NCI-H2227 treated with DMSO at 0.1 percent for 48 hours (cell line): ENCODE data around the gene DPF3.

Source experiments
- DNase-seq: peaks from one replicate; lab custom pipeline; 2025; lab: John Stamatoyannopoulos, UW

DPF3 gene

DNA sequence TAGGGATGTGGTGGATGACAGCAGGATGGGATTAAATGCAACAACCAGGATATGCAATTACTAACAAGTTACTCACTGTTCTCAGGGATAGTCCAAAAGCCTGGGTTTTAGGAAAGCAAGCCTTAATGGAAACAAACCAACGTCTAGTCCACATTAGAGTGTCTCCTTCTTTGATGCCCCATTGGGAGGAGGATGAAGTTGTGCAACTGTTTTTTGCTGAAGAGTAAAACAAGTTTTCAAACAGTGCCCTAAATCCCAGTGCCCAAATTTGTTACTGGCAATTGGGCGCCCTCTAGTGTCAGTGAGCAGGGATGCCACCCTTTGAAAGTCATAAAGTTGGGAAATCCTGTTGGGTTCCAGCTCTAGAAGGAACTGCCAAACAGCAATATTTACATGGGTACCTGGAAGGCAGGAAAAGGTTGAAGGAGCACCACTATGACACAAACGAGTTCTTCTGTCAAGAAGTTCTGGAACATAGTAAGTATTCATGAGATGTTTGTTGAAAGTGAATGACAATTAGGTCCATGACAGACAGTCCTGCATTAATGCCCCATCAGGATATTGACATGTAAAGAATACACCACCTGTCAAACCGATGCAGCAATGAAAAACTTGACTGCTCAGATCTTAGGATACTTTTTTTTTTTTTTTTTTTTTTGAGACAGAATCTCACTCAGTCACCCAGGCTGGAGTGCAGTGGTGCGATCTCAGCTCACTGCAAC lies 11.1 kb upstream of the DPF3 start:
- peak; percentile 60 for DNase-seq

DNA sequence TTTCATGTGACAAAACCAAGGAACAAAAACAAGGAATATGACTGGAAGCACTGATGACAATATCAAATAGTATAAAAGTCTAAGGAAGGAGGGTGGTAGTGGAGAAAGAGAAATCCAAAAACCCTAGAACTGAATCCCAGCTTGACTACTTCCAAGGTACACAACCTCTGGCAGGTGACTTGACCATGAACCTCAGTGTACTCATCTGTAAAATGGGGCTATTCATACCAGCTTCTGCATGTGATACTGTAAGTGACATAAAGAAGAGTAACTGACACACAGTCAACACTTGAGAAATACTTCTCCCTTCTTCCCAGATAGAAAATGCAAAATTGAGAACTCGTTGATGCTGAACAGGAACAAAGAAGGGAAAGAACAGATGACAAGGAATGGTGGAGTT lies 10.3 kb upstream of the DPF3 start:
- no peak for DNase-seq

GRCh38 chr14:72903716-72904115 lies 9.8 kb upstream of the DPF3 start:
- DNase-seq = no peak

DNA sequence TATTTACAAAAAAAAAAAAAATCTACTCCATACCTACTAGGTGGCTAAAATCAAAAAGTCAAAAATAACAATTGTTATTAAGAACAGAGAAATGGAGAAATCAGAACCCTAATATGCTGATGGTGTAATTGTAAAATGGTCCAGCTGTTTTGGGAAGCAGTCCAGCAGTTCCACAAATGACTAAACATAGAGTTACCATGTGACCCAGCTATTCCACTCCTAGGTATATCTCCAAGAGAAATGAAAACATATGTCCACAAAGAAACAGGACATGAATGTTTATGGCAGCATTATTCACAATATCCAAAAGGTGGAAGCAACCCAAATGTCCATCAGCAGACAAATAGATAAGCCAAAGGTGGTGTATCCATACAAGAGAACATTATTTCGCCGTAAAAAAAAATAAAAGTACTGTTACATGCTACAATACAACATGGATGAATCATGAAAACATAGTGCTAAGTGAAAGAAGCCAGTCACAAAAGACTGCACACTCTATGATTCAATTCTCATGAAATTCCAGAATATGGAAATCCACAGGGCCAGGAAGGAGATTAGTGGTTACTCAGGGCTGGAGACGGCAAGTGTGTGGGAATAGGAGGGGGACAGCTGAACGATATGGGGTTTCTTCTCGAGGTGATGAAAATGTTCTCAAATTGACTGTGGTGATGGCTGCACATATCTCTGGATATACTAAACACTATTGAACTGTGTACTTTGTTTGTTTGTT lies 9.1 kb upstream of the DPF3 start:
- no peak for DNase-seq

GRCh38 chr14:72901361-72901760 lies 7.5 kb upstream of the DPF3 start:
- DNase-seq = no peak

- no peak for DNase-seq
Observed at GRCh38 chr14:72898448-72898847, 4.5 kb upstream of the DPF3 start.

DNA sequence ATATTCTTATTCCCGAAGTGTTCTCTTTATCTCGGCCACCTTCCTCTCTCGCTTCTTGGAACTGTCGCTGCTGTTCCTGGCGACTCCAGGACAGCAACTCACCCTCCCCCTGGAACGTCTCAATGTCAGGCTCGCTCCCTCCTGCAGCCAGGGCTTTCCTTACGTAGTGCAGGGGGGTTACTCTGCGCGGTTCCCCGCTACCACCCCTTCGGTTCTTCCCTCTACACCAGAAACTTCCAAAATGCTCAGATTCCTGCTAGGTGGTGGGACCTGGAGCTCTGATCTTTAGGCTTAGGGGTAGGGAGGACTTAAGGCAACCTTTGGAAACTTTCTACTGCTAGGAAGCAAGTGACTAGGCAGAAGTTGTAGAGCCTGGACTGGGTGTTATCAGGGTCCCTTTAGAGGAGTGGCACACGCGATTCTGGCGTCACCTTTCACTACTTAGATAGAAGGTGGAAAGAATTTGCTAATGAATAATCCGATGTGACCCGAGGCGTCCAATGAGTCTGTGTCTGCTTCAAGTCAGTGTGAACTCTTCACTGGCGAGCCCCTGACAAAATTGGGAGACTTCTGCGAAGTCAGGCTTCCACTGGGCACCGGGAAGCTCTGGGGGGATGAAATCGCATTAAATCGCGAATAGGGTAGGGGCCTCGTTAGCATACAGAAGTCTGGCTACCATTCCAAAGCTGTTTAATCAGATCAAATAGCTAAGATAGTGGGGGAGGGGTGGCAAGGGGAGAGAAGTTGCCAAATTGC lies 900 bp upstream of the DPF3 start:
- DNase-seq = no peak

DNA sequence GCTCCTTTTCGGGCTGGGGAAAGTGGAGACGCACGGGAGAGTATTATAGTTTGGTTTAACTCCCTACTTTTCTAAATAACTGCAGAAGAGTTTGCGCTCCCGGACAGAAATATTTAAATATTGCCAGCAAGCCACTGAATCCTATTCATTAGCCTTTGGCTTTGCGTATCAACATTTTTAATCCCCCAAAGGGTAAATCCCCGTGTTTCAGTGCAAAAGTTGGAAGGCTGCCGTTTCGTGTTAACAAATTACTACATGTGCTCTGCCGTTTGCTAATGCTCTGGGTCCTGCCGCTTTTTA lies 372 bp upstream of the DPF3 start:
- no peak for DNase-seq

GRCh38 chr14:72892879-72893635 lies 844 bp downstream of the DPF3 start:
- DNase-seq = no peak

- no peak for DNase-seq
Observed at GRCh38 chr14:72892103-72892878, 1.6 kb downstream of the DPF3 start.

- no peak for DNase-seq
Observed at GRCh38 chr14:72891666-72892102, 2.2 kb downstream of the DPF3 start.

DNA sequence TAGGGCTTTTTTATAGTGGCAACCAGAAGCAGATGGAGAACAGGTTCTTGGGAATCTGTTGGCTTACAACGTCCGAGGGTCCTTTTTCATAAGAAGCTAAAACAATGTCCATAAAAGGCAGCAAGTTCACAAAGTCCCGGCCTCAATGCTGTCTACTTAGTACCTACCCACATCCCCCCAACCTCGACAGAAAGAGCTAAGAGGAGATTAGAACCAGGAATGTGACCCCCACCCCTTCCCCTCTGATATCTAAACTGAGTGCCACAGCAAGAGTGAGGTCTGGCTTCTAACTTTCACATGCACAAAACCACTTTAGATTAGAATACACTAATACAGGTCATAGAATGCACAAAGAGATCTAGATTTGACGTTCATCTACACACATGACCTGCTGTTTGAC lies 4.5 kb downstream of the DPF3 start:
- DNase-seq = no peak

GRCh38 chr14:72888636-72889201 lies 5.2 kb downstream of the DPF3 start:
- DNase-seq = no peak

DNA sequence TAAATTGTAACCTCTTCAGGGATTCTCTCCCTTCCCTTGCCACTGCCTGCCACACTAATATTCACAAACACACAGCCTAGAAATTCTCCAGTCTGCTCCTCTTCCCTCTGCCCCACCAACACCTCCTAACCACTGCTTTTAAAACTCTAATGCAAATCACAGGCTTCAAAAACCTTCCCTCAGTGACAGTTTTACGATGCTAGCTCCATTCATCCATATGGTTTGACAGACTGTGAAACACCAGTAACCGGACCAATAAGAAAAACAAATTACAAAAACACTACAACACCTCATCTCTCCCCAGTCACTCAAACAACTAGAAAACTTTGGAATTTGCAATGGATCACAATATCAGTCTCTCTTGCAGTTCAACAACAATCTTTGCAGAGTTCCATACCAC lies 5.7 kb downstream of the DPF3 start:
- no peak for DNase-seq

- DNase-seq = no peak
Observed at GRCh38 chr14:72887514-72887913, 6.4 kb downstream of the DPF3 start.

DNA sequence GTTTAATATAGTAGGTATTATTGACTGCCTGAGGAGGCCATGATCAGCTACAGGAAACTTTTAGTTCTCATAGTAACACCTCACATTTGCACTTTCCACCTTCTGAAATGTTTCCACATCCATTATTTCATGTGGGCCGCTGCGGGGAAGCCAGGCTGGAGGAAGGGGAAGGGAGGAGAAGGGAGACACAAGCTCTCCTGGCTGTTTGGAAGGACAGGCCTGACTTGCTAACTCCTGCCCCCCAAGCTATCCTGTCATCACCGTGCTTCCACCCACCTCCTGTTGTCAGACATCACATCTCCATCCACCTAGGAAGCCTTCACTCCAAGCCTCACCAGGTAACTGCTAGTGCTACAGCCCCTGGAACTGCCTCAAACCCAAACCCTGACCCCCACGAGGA lies 9.5 kb downstream of the DPF3 start:
- DNase-seq = no peak

DNA sequence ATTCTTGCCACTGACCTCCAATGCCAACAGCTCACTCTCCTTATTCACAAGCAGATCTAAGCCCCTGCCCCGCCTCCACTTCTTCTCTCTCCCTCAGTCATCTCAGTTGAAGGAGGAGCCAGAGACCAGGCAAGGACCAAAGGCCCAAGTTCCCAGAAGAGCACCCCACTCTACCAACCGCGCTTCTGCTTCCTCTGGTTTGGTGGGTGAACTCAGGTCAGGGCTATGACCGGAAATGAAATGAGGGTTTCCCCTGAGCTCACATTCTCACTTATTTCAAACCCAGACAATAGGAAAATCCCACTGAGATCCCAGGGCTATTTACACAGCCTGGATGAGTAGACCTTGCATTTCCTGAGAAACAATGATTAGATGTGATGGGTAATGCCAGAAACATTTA lies 9.9 kb downstream of the DPF3 start:
- DNase-seq = no peak

DNA sequence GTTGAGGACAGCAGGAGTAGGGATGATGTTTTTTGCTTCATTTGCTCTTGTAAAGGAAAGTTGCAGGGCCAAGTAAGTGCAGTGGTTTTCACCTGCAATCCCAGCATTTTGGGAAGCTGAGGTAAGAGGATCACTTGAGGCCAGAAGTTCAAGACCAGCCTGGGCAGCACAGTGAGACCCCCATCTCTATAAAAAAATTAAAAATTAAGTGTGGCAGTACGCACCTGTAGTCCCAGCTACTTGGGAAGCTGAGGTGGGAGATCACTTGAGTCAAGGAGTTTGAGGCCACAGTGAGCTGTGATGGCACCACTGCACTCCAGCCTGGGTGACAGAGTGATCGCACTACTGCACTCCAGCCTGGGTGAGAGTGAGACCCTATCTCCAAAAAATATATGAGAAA lies 10.8 kb downstream of the DPF3 start:
- DNase-seq = no peak

DNA sequence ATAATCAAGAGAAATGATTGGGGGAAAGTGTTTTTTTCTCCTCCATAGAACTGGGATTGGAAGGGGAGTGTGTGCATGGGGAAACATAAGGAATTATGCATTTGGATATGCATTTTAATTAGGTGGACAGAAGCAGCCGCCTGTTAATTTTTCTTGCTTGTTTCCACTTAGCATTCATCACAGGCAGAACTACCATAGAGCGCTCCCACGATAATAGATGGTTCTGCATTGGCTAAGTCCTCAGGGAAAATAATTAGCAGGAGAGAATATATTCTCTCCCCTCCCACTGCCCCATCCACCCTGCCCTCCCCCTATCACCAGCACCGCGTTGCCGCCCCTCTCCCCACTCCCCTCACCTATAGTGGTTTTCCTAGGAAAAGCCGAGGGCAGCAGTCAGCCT lies 11.4 kb downstream of the DPF3 start:
- DNase-seq = no peak

GRCh38 chr14:72882047-72882446 lies 11.9 kb downstream of the DPF3 start:
- no peak for DNase-seq

DNA sequence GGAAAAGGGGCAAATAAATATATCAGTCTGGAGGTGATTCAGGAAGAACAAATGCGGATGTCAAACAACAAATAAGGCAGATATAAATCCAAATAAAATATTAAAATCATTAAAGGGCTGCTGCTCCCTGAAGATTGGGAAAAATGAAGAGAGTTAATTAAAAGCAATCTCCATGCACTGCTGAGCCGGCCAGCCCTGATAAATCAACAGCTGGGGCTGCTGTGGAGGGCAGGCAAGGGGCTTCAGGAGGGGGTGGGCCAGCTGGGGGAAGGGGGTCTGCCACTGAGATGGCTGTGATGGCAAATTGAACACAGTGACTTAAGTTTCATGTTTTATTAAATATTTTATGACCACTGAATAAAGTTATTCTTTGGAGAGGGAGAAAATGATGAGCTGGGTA lies 12.4 kb downstream of the DPF3 start:
- no peak for DNase-seq
